Psoas muscle (tissue), 8 donors: ENCODE results near the gene SPEM3. TPM values are rescaled to one million over a fixed set of nuclear protein-coding genes. Genes with fewer than 3 reads are reported as not detected.

Source experiments
- ATAC-seq, 4 donors: fragments of 200-7000 bp; cut with Tn5 transposase; one replicate each; pipeline ENCODE4 v1.9.1; 2020; ENCODE audit warnings: moderate library complexity in 3 of 4, mild to moderate bottlenecking in 2 of 4
- DNase-seq, 2 donors: peaks; one replicate each; pipeline ENCODE4 v3.0.0-alpha.2; 2020
- H3K27ac ChIP-seq: fragments of 200-600 bp; one replicate; pipeline ENCODE4 v1.8.0; 2022
- H3K27me3 ChIP-seq, 3 donors: fragments of 200-600 bp in 1 of 3; one replicate each; pipeline versions ENCODE4 v1.6.1 to v1.8.0; 2013 to 2022; ENCODE audit warnings: low read length in 2 of 3, mild to moderate bottlenecking in 2 of 3, moderate library complexity in 1 of 3; ENCODE audit not compliant: insufficient read depth in 3 of 3
- H3K36me3 ChIP-seq, 2 donors: fragments of 200-600 bp in 1 of 2; one replicate each; pipeline versions ENCODE4 v1.6.1 to v1.8.0; 2013 to 2022; ENCODE audit warnings: low read depth in 1 of 2, mild to moderate bottlenecking in 1 of 2, moderate library complexity in 1 of 2; ENCODE audit not compliant: insufficient read depth in 1 of 2
- H3K4me1 ChIP-seq: fragments of 200-600 bp; one replicate; pipeline ENCODE4 v1.8.0; 2022
- H3K4me3 ChIP-seq: fragments of 200-600 bp; one replicate; pipeline ENCODE4 v1.8.0; 2022; ENCODE audit warnings: mild to moderate bottlenecking
- H3K9me3 ChIP-seq: fragments of 200-600 bp; one replicate; pipeline ENCODE4 v1.8.0; 2022
- CTCF ChIP-seq: fragments of 200-600 bp; IDR thresholded peaks from one replicate; pipeline ENCODE4 v1.8.0; 2022; ENCODE audit warnings: antibody characterized with exemption
- WGBS, 3 donors: extraction: QIAGEN DNeasy Blood & Tissue Kit; methylation state at CpG; one replicate each; pipeline versions ENCODE4 v1.1.6 to v1.1.7; 2013; 5-methylcytosine and 5-hydroxymethylcytosine counted together
- intact Hi-C, 2 donors: fragments of 100-400 bp; cut with DNase I; formaldehyde crosslinking; loops; one replicate each; pipeline versions ENCODE4 v1.11.0 to v1.14.2; 2022
- polyA plus RNA-seq, 3 donors: library from polyadenylated mRNA; stranded (reverse); fragments of 200-250 nt; gene quantifications; one replicate each; pipeline ENCODE4 v1.2.3, GENCODE V29; 2013
- total RNA-seq, 4 donors: library from RNA; stranded (reverse); fragmentation: NEBNext Ultra II Directional in 2 of 4; extraction: Animal tissue kit (Norgen Biotek cat#: 25700) in 2 of 4; gene quantifications; one replicate each; pipeline versions ENCODE4 v1.2.1 to v1.2.4, GENCODE V29; 2021 to 2023
- donor health status: healthy with polysubstance abuse.
- donor health status: DM: no; HTN: no; CAD: no; lungs with moderate emphysema.
- donor health status: Bipolar disorder and iron deficiency.
- donor health status: healthy.
- donor health status: DM: yes; HTN: yes; CAD: no.
- donor health status: DM: no; HTN: no; CAD: no.
- donor health status: DM: no; HTN: no; CAD: no.
- donor health status: DM: yes; HTN: yes; CAD: no.

The SPEM3 gene
- total and polyA plus RNA-seq, 7 donors, result 0.01 TPM; not detected in 6

DNA sequence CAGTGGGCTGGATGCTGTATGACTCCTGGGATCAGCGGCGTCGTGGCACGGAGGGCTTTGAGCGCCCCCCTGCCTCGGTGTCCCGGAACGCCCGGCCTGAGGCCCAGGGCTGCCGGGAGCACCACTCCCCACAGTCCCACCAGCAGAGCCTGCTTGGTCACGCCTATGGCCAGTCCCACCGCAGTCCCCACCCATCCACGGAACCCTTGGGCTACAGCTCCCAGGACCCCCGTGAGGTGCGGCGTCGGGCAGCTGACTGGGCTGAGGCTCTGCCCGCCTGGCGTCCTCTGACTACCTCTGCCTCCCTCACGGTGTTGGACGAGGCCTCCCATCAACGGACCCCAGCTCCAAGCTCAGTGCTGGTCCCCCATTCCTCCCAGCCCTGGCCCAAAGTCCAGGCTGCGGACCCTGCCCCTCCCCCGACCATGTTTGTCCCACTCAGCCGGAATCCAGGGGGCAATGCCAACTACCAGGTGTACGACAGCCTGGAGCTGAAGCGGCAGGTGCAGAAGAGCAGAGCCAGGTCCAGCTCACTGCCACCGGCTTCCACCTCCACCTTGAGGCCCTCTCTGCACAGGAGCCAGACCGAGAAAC is 1.7 kb upstream of the SPEM3 start:
- DNase-seq (no peak), ATAC-seq (no peak)
- intact Hi-C loops, result no loop called here
- no peak for TF ChIP-seq CTCF
- Histone ChIP-seq H3K36me3 (no peaks in the 10 kb centered on the region), H3K4me1 (no peaks in the 10 kb centered on the region), H3K9me3 (no peaks in the 10 kb centered on the region), H3K4me3 (no peak overlapping the region), H3K27me3 (no peaks in the 10 kb centered on the region), H3K27ac (no peak overlapping the region)
- 88 to 92% (median 88%) methylated on average over 28 to 29 of the region's 29 CpGs for WGBS, 3 donors

- intact Hi-C loops, result no loop called here
- DNase-seq (no peak), ATAC-seq (no peak)
- Histone ChIP-seq H3K9me3 (no peaks in the 10 kb centered on the region), H3K27me3 (no peaks in the 10 kb centered on the region), H3K36me3 (no peaks in the 10 kb centered on the region), H3K4me1 (no peaks in the 10 kb centered on the region), H3K4me3 (no peak overlapping the region), H3K27ac (no peak overlapping the region)
- no peak for TF ChIP-seq CTCF
- 89 to 93% (median 89%) methylated on average over 5 to 7 of the region's 7 CpGs for WGBS, 3 donors
These were observed 1.1 kb upstream of the SPEM3 start for GRCh38 chr17:7427549-7427948.

DNA sequence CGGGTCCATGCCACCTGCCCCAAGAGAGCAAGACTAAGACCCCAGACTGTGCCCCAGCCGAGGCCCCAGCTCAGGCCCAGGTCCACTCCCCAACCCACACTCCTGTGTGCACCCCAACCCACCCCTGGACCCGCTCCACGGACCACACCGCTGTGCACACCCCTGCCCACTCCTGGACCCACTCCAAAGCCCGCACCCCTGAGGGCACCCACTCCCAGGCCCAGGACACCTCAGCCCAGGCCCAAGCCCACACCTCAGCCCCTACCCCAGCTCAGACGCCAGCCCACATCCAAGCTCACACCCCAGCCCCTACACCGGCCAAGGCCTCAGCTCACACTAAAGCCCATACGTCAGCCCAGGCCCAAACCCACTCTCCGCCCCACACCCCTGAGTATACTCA is 1.1 kb downstream of the SPEM3 start:
- intact Hi-C loops, result loop anchor here (5.0 to 10.0 kb wide), 2 partner anchors 62 to 255 kb away; partner anchors contain the start of genes TP53 (in 1 of the 2) and WRAP53 (in 1 of the 2)
- no peak for ATAC-seq
- H3K27me3 ChIP-seq, result no peaks in the 10 kb centered on the region
- no peaks in the 10 kb centered on the region for H3K9me3 ChIP-seq
- no peaks in the 10 kb centered on the region for H3K4me1 ChIP-seq
- DNase-seq, result no peak
- H3K4me3 ChIP-seq, result no peak overlapping the region
- H3K27ac ChIP-seq, result no peak overlapping the region
- H3K36me3 ChIP-seq, result no peaks in the 10 kb centered on the region
- 89 to 92% (median 90%) methylated on average over 9 to 10 of the region's 10 CpGs for WGBS, 3 donors
- no peak for TF ChIP-seq CTCF

GRCh38 chr17:7431231-7431630 is 2.6 kb downstream of the SPEM3 start:
- Histone ChIP-seq H3K27ac (no peak overlapping the region), H3K4me3 (no peak overlapping the region), H3K27me3 (no peaks in the 10 kb centered on the region), H3K4me1 (peaks cover 10% of the 10 kb centered on the region), H3K36me3 (no peaks in the 10 kb centered on the region), H3K9me3 (no peaks in the 10 kb centered on the region)
- 86 to 88% (median 88%) methylated on average over 1 of the region's 1 CpG for whole genome bisulfite sequencing, 3 donors
- intact Hi-C loops, result loop anchor here (5.0 to 10.0 kb wide), 2 partner anchors 64 to 254 kb away; partner anchors contain the start of genes TP53 (in 1 of the 2) and WRAP53 (in 1 of the 2)
- DNase-seq (no peak), ATAC-seq (no peak)
- no peak for TF ChIP-seq CTCF

DNA sequence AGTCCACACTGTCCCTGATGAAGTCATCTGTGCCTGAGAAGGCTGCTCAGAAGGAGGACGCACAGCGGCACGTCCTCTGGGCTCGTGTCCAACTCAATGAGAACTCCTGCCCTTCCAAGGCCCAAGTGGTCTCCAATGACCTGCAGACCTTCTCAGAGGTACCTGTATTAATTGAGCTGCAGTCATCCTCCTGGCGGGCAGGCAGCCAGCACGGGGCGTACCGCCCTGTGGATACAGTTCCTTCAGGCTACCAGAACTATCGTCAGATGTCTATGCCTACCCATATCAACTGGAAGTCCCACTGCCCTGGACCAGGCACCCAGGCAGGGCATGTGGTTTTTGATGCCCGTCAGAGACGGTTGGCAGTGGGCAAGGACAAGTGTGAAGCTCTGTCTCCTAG is 3.6 kb downstream of the SPEM3 start:
- ATAC-seq (no peak), DNase-seq (no peak)
- WGBS, 3 donors, result 88 to 93% (median 89%) methylated on average over 11 of the region's 11 CpGs
- no peak overlapping the region for H3K4me3 ChIP-seq
- intact Hi-C loops, result loop anchor here (5.0 to 10.0 kb wide), 2 partner anchors 65 to 253 kb away; partner anchors contain the start of genes TP53 (in 1 of the 2) and WRAP53 (in 1 of the 2)
- H3K9me3 ChIP-seq, result no peaks in the 10 kb centered on the region
- H3K27me3 ChIP-seq, result no peaks in the 10 kb centered on the region
- peaks cover 17% of the 10 kb centered on the region for H3K4me1 ChIP-seq
- H3K36me3 ChIP-seq, result no peaks in the 10 kb centered on the region
- TF ChIP-seq CTCF, result no peak
- no peak overlapping the region for H3K27ac ChIP-seq
